Pancreas (tissue), 10 donors: ENCODE measurements around the gene SLC6A15. TPM values are rescaled to one million over a fixed set of nuclear protein-coding genes. Genes with fewer than 3 reads are reported as not detected.

Experiments
- ATAC-seq, 4 donors: fragments of 200-7000 bp; cut with Tn5 transposase; one replicate each; pipeline versions ENCODE4 v1.8.0 to v1.9.1; 2020; ENCODE audit warnings: mild to moderate bottlenecking in 4 of 4, moderate library complexity in 4 of 4
- DNase-seq, 6 donors: peaks; one replicate each; pipeline ENCODE4 v3.0.0-alpha.2; 2020
- FAIRE-seq: peaks from 2 replicates; lab custom pipeline; 2012; peaks lifted over from hg19 to GRCh38; lab: Jason Lieb, UNC
- H3K27ac ChIP-seq, 4 donors: fragments of 200-600 bp; sonication (generic); 1 replicate in 3 of 4; 2 replicates in 1 of 4; pipeline versions ENCODE4 v1.5.0 to v1.8.0; 2020
- H3K27me3 ChIP-seq, 4 donors: fragments of 200-600 bp; one replicate each; pipeline ENCODE4 v1.8.0; 2021
- H3K36me3 ChIP-seq, 3 donors: fragments of 200-600 bp; sonication (generic) in 1 of 3; one replicate each; pipeline versions ENCODE4 v1.5.0 to v1.8.0; 2020 to 2021
- H3K4me1 ChIP-seq, 3 donors: fragments of 200-600 bp; one replicate each; pipeline ENCODE4 v1.8.0; 2021
- H3K4me3 ChIP-seq, 4 donors: fragments of 200-600 bp; sonication (generic) in 2 of 4; one replicate each; pipeline versions ENCODE4 v1.5.0 to v1.8.0; 2020 to 2021
- H3K9me3 ChIP-seq, 4 donors: fragments of 200-600 bp; one replicate each; pipeline ENCODE4 v1.8.0; 2021
- CTCF ChIP-seq, 4 donors: fragments of 200-600 bp; sonication (generic) in 3 of 4; IDR thresholded peaks; one replicate each; pipeline versions ENCODE4 v1.5.0 to v1.8.0; 2021; ENCODE audit warnings: antibody characterized with exemption in 4 of 4
- WGBS, 2 donors: extraction: QIAGEN DNeasy Blood & Tissue Kit; methylation state at CpG; one replicate each; pipeline ENCODE4 v1.1.7; 2013; 5-methylcytosine and 5-hydroxymethylcytosine counted together
- intact Hi-C, 3 donors: fragments of 100-400 bp; cut with DNase I; formaldehyde crosslinking; loops; one replicate each; pipeline versions ENCODE4 v1.11.1 to v1.14.2; 2022
- polyA plus RNA-seq, 2 donors: library from polyadenylated mRNA; stranded (reverse); fragments of 200-250 nt; gene quantifications; one replicate each; pipeline ENCODE4 v1.2.3, GENCODE V29; 2013
- total RNA-seq, 6 donors: library from RNA; stranded (reverse); fragmentation: NEBNext Ultra II Directional in 4 of 6; extraction: Animal tissue kit (Norgen Biotek cat#: 25700) in 4 of 6; gene quantifications; one replicate each; pipeline versions ENCODE4 v1.2.1 to v1.2.4, GENCODE V29; 2021 to 2023
- donor health status: healthy with polysubstance abuse.
- donor health status: DM: no; HTN: no; CAD: no; lungs with moderate emphysema.
- donor health status: DM: no; HTN: no; CAD: no.
- donor health status: control.
- donor health status: control.
- donor health status: Bipolar disorder and iron deficiency.
- donor health status: DM: yes; HTN: yes; CAD: no.
- donor health status: DM: no; HTN: no; CAD: no.
- donor health status: DM: no; HTN: no; CAD: no.
- donor health status: DM: yes; HTN: yes; CAD: no.

SLC6A15 gene
- total and polyA plus RNA-seq, 8 donors, result 0.07 TPM; not detected in 7

GRCh38 chr12:84813780-84814663, 98.6 kb downstream of the SLC6A15 start:
- ATAC-seq (no peak), FAIRE-seq (no peak), DNase-seq (no peak)
- intact Hi-C loops, result no loop called here
- TF ChIP-seq CTCF (IDR thresholded peaks at IDR 0.05), result no peak
- no peaks in the 10 kb centered on the region for H3K36me3 ChIP-seq
- H3K27me3 ChIP-seq, result no peaks in the 10 kb centered on the region
- no peak overlapping the region for H3K27ac ChIP-seq
- no peaks in the 10 kb centered on the region for H3K9me3 ChIP-seq
- 67 to 68% methylated on average over 1 of the region's 1 CpG for WGBS, 2 donors
- no peak overlapping the region for H3K4me3 ChIP-seq
- H3K4me1 ChIP-seq, result no peaks in the 10 kb centered on the region

- intact Hi-C loops, result no loop called here
- 64 to 67% methylated on average over 3 of the region's 3 CpGs for WGBS, 2 donors
- Histone ChIP-seq H3K4me3 (no peak overlapping the region), H3K9me3 (no peaks in the 10 kb centered on the region), H3K4me1 (no peaks in the 10 kb centered on the region), H3K27ac (no peak overlapping the region), H3K36me3 (no peaks in the 10 kb centered on the region), H3K27me3 (no peaks in the 10 kb centered on the region)
- TF ChIP-seq CTCF (IDR thresholded peaks at IDR 0.05), result no peak
- FAIRE-seq (no peak), ATAC-seq (no peak), DNase-seq (no peak)
These were observed 101.3 kb downstream of the SLC6A15 start for GRCh38 chr12:84811291-84811690.

GRCh38 chr12:84810611-84811010, 102.0 kb downstream of the SLC6A15 start:
- intact Hi-C loops, result no loop called here
- no peak for FAIRE-seq
- no peak for DNase-seq
- Histone ChIP-seq H3K27me3 (no peaks in the 10 kb centered on the region), H3K4me3 (no peak overlapping the region), H3K9me3 (no peaks in the 10 kb centered on the region), H3K4me1 (no peaks in the 10 kb centered on the region), H3K36me3 (no peaks in the 10 kb centered on the region), H3K27ac (no peak overlapping the region)
- no peak for ATAC-seq
- 84 to 90% methylated on average over 1 of the region's 1 CpG for WGBS, 2 donors
- TF ChIP-seq CTCF (IDR thresholded peaks at IDR 0.05), result no peak

Other genes with a start within 250 kb of the SLC6A15 start
- under 1 TPM in 2 of 6 donors, not detected in 4; 0.15 to 0.51 TPM for gene TSPAN19, start 123.5 kb upstream of the SLC6A15 start, total RNA-seq
- gene TSPAN19, start 123.5 kb upstream of the SLC6A15 start, polyA plus RNA-seq, result under 1 TPM; 0.38 to 0.57 TPM
- under 1 TPM; 0.31 to 0.92 (median 0.64) TPM for gene LRRIQ1, start 123.6 kb upstream of the SLC6A15 start, total RNA-seq
- gene LRRIQ1, start 123.6 kb upstream of the SLC6A15 start, polyA plus RNA-seq, result 1 to 10 TPM in 1 of 2 donors, under 1 TPM in 1; 0.80 to 2.0 TPM